GM21360 (cell line): ENCODE measurements around the gene BACH1.

Source experiments
- ATAC-seq: cut with Tn5 transposase; IDR thresholded peaks from one replicate; pipeline ENCODE4 v1.9.1; 2021; ENCODE audit warnings: mild to moderate bottlenecking, moderate library complexity; ENCODE audit not compliant: unreplicated experiment

The BACH1 gene

GRCh38 chr21:29374481-29374880, 75.8 kb downstream of the BACH1 start:
- ATAC-seq = no peak

GRCh38 chr21:29376556-29376955, 77.8 kb downstream of the BACH1 start:
- no peak for ATAC-seq

- no peak for ATAC-seq
These were observed 78.5 kb downstream of the BACH1 start for GRCh38 chr21:29377266-29377665.

- no peak for ATAC-seq
These were observed 80.1 kb downstream of the BACH1 start for GRCh38 chr21:29378832-29379231.

GRCh38 chr21:29379517-29380054, 80.9 kb downstream of the BACH1 start:
- ATAC-seq = no peak

GRCh38 chr21:29382030-29382654, 83.4 kb downstream of the BACH1 start:
- no peak for ATAC-seq

GRCh38 chr21:29384683-29385359, 86.1 kb downstream of the BACH1 start:
- no peak for ATAC-seq

GRCh38 chr21:29385934-29386520, 87.3 kb downstream of the BACH1 start:
- ATAC-seq = no peak

- no peak for ATAC-seq
These were observed 88.1 kb downstream of the BACH1 start for GRCh38 chr21:29386803-29387202.

- ATAC-seq = no peak
These were observed 88.9 kb downstream of the BACH1 start for GRCh38 chr21:29387598-29387997.

- no peak for ATAC-seq
These were observed 90.4 kb downstream of the BACH1 start for GRCh38 chr21:29389136-29389535.

- ATAC-seq = no peak
These were observed 92.1 kb downstream of the BACH1 start for GRCh38 chr21:29390778-29391177.

- no peak for ATAC-seq
These were observed 95.3 kb downstream of the BACH1 start for GRCh38 chr21:29394051-29394450.
